ENCODE data around the gene PPM1F. TPM values are rescaled to one million over a fixed set of nuclear protein-coding genes. Genes with fewer than 3 reads are reported as not detected.
"Not testable (repeated sequence)": the region's sequence is repeated elsewhere in the genome, so short reads cannot be mapped to it uniquely, and the experiment has no call there.

PPM1F gene
- total RNA-seq, 8 experiments from 2014 or later: 12.3 to 23.1 (median 16.3) TPM

DNA sequence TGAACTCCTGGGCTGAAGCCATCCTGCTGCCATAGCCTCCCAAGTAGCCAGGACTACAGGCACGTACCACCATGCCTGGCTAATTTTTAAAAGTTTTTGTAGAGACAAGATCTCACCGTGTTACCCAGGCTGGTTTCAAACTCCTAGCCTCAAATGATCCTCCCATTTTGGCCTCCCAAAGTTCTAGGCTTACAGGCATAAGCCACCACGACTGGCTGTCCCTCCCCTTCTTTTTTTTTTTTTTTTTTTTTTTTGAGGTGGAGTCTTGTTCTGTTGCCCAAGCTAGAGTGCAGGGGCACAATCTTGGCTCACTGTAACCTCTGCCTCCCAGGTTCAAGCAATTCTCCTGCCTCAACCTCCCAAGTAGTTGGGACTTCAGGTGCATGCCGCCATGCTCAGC is 77.7 kb downstream of the PPM1F start:
- ATAC-seq (replicated peaks in 6 of 8); H3K4me1 ChIP-seq (replicated peaks in 1 of 2); H3K4me3 ChIP-seq; H3K27ac ChIP-seq; in situ Hi-C loops (cut with MboI; ENCODE audit: low pct_unique_long_range_greater_than_20kb in 2 of 9, low sequenced_read_pairs in 9 of 9, unreplicated experiment in 9 of 9): not testable (repeated sequence)
- WGBS, 10 experiments: 46 to 67% (median 59%) methylated on average over 1 to 3 of the region's 4 CpGs; no CpG with 5 or more reads in 3 of the 10 experiments

GRCh38 chr22:21873619-21874018 is 79.0 kb downstream of the PPM1F start:
- peak overlapping the region in 1 of 2 donors; percentile 41 for H3K27ac ChIP-seq
- ATAC-seq (replicated peaks in 6 of 8): no peak
- WGBS, 10 experiments: 60 to 100% (median 94%) methylated on average over 1 to 7 of the region's 7 CpGs; no CpG with 5 or more reads in 2 of the 10 experiments
- H3K4me1 ChIP-seq (replicated peaks in 1 of 2): no peaks in the 10 kb centered on the region
- in situ Hi-C loops (cut with MboI; ENCODE audit: low pct_unique_long_range_greater_than_20kb in 2 of 9, low sequenced_read_pairs in 9 of 9, unreplicated experiment in 9 of 9): no loop called here
- H3K4me3 ChIP-seq: no peak overlapping the region

DNA sequence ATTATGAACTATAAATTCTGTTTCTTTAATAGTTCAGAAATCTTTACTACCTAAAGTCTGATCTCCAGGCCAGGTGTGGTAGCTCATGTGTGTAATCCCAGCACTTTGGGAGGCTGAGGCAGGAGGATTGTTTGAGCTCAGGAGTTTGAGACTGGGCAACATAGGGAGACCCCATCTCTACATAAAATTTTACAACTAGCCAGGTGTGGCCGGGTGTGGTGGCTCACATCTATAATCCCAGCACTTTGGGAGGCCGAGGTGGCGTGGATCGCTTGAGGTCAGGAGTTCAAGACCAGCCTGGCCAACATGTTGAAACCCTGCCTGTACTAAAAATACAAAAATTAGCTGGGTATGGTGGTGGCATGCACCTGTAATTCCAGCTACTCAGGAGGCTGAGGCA is 79.9 kb downstream of the PPM1F start:
- 57 to 100% (median 91%) methylated on average over 1 to 4 of the region's 4 CpGs; no CpG with 5 or more reads in 5 of the 10 experiments for WGBS, 10 experiments

More for the DNA sequence above, 79.9 kb downstream of the PPM1F start:
- in situ Hi-C loops (cut with MboI; ENCODE audit: low pct_unique_long_range_greater_than_20kb in 2 of 9, low sequenced_read_pairs in 9 of 9, unreplicated experiment in 9 of 9); H3K4me1 ChIP-seq (replicated peaks in 1 of 2); ATAC-seq (replicated peaks in 6 of 8); H3K4me3 ChIP-seq; H3K27ac ChIP-seq: not testable (repeated sequence)

Other genes starting within 250 kb of the PPM1F start
- 10 to 100 TPM in 1 of 8 experiments, 1 to 10 TPM in 5, under 1 TPM in 2; 0.31 to 16.2 (median 7.3) TPM for gene YPEL1, start 217.1 kb downstream of the PPM1F start, total RNA-seq
- 10 to 100 TPM; 23.7 to 70.5 (median 42.9) TPM for gene MAPK1, start 85.2 kb downstream of the PPM1F start, total RNA-seq
- gene TOP3B, start 29.9 kb upstream of the PPM1F start, total RNA-seq: 10 to 100 TPM in 7 of 8 experiments, 1 to 10 TPM in 1; 8.7 to 46.8 (median 20.5) TPM

All from motor neuron (in vitro differentiated cells).